Mesenchymal stem cell (in vitro differentiated cells and primary cell): ENCODE results near the gene MRPL55.
A peak's percentile ranks its signal among the peaks of the same experiment; 100 is the strongest.

Source experiments
- DNase-seq: peaks from one replicate; pipeline ENCODE4 v3.0.0-alpha.2; 2013
- H2AFZ ChIP-seq: one replicate; pipeline ENCODE4 v1.6.1; 2013; ENCODE audit warnings: low read depth, mild to moderate bottlenecking, control low read depth, inconsistent platforms, low read length, moderate library complexity
- H2AK5ac ChIP-seq: 2 replicates; pipeline ENCODE4 v1.6.1; 2013; ENCODE audit warnings: low read length, moderate library complexity, mild to moderate bottlenecking, inconsistent platforms; ENCODE audit not compliant: severe bottlenecking
- H2BK120ac ChIP-seq: one replicate; pipeline ENCODE4 v1.6.1; 2013; ENCODE audit warnings: low read depth, mild to moderate bottlenecking, inconsistent platforms, low read length, moderate library complexity
- H2BK12ac ChIP-seq, 2 experiments: one replicate each; pipeline ENCODE4 v1.6.1; 2013; ENCODE audit warnings: inconsistent platforms in 2 of 2, low read length in 2 of 2, mild to moderate bottlenecking in 2 of 2, moderate library complexity in 2 of 2, control low read depth in 1 of 2
- H2BK15ac ChIP-seq: one replicate; pipeline ENCODE4 v1.6.1; 2013; ENCODE audit warnings: mild to moderate bottlenecking, low read depth, inconsistent platforms; ENCODE audit not compliant: poor library complexity, severe bottlenecking
- H2BK5ac ChIP-seq: 2 replicates; pipeline ENCODE4 v1.6.1; 2013; ENCODE audit warnings: low read depth, mild to moderate bottlenecking, low read length, control low read depth, inconsistent platforms; ENCODE audit not compliant: poor library complexity, severe bottlenecking
- H3K14ac ChIP-seq, 2 experiments: one replicate each; pipeline ENCODE4 v1.6.1; 2013; ENCODE audit warnings: inconsistent platforms in 2 of 2, low read length in 2 of 2, control low read depth in 1 of 2, mild to moderate bottlenecking in 1 of 2, moderate library complexity in 1 of 2
- H3K18ac ChIP-seq, 2 experiments: one replicate each; pipeline ENCODE4 v1.6.1; 2013; ENCODE audit warnings: inconsistent platforms in 2 of 2, low read length in 2 of 2, control low read depth in 1 of 2, low read depth in 1 of 2, mild to moderate bottlenecking in 1 of 2
- H3K23ac ChIP-seq, 2 experiments: one replicate each; pipeline ENCODE4 v1.6.1; 2013; ENCODE audit warnings: inconsistent platforms in 2 of 2, low read length in 2 of 2, mild to moderate bottlenecking in 2 of 2, moderate library complexity in 2 of 2, control low read depth in 1 of 2
- H3K27ac ChIP-seq: 2 replicates; pipeline ENCODE4 v1.5.1; 2013; ENCODE audit warnings: mild to moderate bottlenecking, moderate library complexity, low read length, control low read depth, inconsistent platforms; ENCODE audit not compliant: poor library complexity, severe bottlenecking
- H3K27me3 ChIP-seq, 2 experiments: 2 replicates each; pipeline versions ENCODE4 v1.6.1 to v1.7.0; 2013; ENCODE audit warnings: low read length in 2 of 2, mild to moderate bottlenecking in 2 of 2, moderate library complexity in 2 of 2, control low read depth in 1 of 2, inconsistent platforms in 1 of 2; ENCODE audit not compliant: control insufficient read depth in 1 of 2, insufficient read depth in 1 of 2
- H3K36me3 ChIP-seq, 2 experiments: 2 replicates each; pipeline versions ENCODE4 v1.6.1 to v1.7.0; 2013; ENCODE audit warnings: low read length in 2 of 2, control low read depth in 1 of 2, inconsistent platforms in 1 of 2, low read depth in 1 of 2, mild to moderate bottlenecking in 1 of 2; ENCODE audit not compliant: insufficient read depth in 2 of 2, control insufficient read depth in 1 of 2
- H3K4ac ChIP-seq, 2 experiments: one replicate each; pipeline ENCODE4 v1.6.1; 2013; ENCODE audit warnings: inconsistent platforms in 2 of 2, low read length in 2 of 2, mild to moderate bottlenecking in 2 of 2, moderate library complexity in 2 of 2, control low read depth in 1 of 2, low read depth in 1 of 2
- H3K4me1 ChIP-seq: 2 replicates; pipeline ENCODE4 v1.6.1; 2013; ENCODE audit warnings: low read depth, low read length, control low read depth; ENCODE audit not compliant: control insufficient read depth, insufficient read depth
- H3K4me2 ChIP-seq: 2 replicates; pipeline ENCODE4 v1.6.1; 2013; ENCODE audit warnings: low read length, mild to moderate bottlenecking, inconsistent platforms; ENCODE audit not compliant: poor library complexity, severe bottlenecking
- H3K4me3 ChIP-seq, 2 experiments: 2 replicates each; pipeline versions ENCODE4 v1.5.1 to v1.7.0; 2013; ENCODE audit warnings: low read length in 2 of 2, mild to moderate bottlenecking in 2 of 2, control low read depth in 1 of 2, low read depth in 1 of 2; ENCODE audit not compliant: insufficient read depth in 1 of 2
- H3K79me1 ChIP-seq: replicated peaks from 2 replicates; pipeline ENCODE4 v1.6.1; 2013; ENCODE audit warnings: mild to moderate bottlenecking, control low read depth, low read length, inconsistent platforms; ENCODE audit not compliant: poor library complexity, severe bottlenecking
- H3K9ac ChIP-seq: 2 replicates; pipeline ENCODE4 v1.7.0; 2013; ENCODE audit warnings: mild to moderate bottlenecking, low read length, moderate library complexity
- H3K9me3 ChIP-seq: 2 replicates; pipeline ENCODE4 v1.7.0; 2013; ENCODE audit warnings: mild to moderate bottlenecking, low read length; ENCODE audit not compliant: control insufficient read depth
- H4K8ac ChIP-seq: one replicate; pipeline ENCODE4 v1.6.1; 2013; ENCODE audit warnings: inconsistent platforms, mild to moderate bottlenecking, low read length, moderate library complexity
- H4K91ac ChIP-seq: one replicate; pipeline ENCODE4 v1.6.1; 2013; ENCODE audit warnings: mild to moderate bottlenecking, low read length, inconsistent platforms
- WGBS: methylation state at CpG from one replicate; pipeline ENCODE4 v1.1.7; 2013; ENCODE audit warnings: mixed read lengths; 5-methylcytosine and 5-hydroxymethylcytosine counted together

The MRPL55 gene

DNA sequence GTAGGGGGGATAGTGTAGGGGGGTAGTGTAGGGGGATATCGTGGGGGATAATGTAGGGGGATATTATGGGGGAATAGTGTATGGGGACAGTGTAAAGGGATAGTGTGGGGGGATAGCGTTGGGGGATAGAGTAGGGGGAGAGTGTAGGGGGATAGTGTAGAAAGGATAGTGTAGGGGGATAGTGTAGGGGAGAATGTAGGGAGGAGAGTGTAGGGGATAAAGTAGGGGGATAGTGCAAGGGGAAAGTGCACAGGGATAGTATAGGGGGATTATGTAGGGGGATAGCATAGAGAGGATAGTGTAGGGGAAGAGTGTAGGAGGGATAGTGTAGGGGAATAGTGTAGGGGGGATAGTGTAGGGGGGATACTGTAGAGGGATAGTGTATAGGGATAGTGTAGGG is 38.9 kb downstream of the MRPL55 start:
- Histone ChIP-seq H2AFZ (no peak overlapping the region), H3K27ac (no peak overlapping the region), H3K9ac (no peak overlapping the region), H4K8ac (no peak overlapping the region), H2AK5ac (no peak overlapping the region), H3K4me1 (peaks cover 2% of the 10 kb centered on the region), H3K9me3 (no peaks in the 10 kb centered on the region), H2BK5ac (no peak overlapping the region), H3K4me2 (no peak overlapping the region), H3K36me3 (no peaks in the 10 kb centered on the region), H3K4ac (no peak overlapping the region), H3K4me3 (no peak overlapping the region), H3K14ac (no peak overlapping the region), H3K23ac (no peak overlapping the region), H3K79me1 (no peaks in the 10 kb centered on the region), H3K27me3 (peaks cover 69 to 73% of the 10 kb centered on the region in 2 experiments), H2BK15ac (no peak overlapping the region), H3K18ac (no peak overlapping the region), H4K91ac (no peak overlapping the region), H2BK12ac (no peak overlapping the region), H2BK120ac (no peak overlapping the region)
- 85% methylated on average over 2 of the region's 2 CpGs for WGBS
- DNase-seq = no peak

DNA sequence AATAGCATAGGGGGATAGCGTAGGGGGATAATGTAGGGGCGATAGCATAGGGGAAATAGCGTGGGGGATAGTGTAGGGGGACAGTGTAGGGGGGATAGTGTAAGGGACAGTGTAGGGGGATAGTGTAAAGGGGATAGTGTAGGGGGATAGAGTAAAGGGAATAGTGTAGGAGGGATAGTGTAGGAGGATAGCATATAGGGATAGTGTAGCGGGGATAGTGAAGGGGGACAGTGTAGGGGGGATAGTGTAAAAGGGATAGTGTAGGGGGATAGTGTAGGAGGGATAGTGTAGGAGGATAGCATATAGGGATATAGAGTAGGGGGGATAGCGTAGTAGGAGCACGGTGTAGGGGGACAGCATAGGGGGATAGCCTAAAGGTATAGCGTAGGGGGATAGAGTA is 40.7 kb downstream of the MRPL55 start:
- Histone ChIP-seq H2AFZ (no peak overlapping the region), H4K8ac (no peak overlapping the region), H3K4me1 (peaks cover 2% of the 10 kb centered on the region), H2BK5ac (no peak overlapping the region), H2BK12ac (no peak overlapping the region), H3K4me3 (no peak overlapping the region), H3K18ac (no peak overlapping the region), H2BK120ac (no peak overlapping the region), H3K9me3 (no peaks in the 10 kb centered on the region), H3K14ac (no peak overlapping the region), H3K23ac (no peak overlapping the region), H3K27me3 (peaks cover 71 to 73% of the 10 kb centered on the region in 2 experiments), H3K4ac (no peak overlapping the region), H3K27ac (no peak overlapping the region), H2BK15ac (no peak overlapping the region), H4K91ac (no peak overlapping the region), H3K79me1 (no peaks in the 10 kb centered on the region), H3K4me2 (no peak overlapping the region), H2AK5ac (no peak overlapping the region), H3K36me3 (no peaks in the 10 kb centered on the region), H3K9ac (no peak overlapping the region)
- 76% methylated on average over 7 of the region's 7 CpGs for WGBS
- DNase-seq = no peak

DNA sequence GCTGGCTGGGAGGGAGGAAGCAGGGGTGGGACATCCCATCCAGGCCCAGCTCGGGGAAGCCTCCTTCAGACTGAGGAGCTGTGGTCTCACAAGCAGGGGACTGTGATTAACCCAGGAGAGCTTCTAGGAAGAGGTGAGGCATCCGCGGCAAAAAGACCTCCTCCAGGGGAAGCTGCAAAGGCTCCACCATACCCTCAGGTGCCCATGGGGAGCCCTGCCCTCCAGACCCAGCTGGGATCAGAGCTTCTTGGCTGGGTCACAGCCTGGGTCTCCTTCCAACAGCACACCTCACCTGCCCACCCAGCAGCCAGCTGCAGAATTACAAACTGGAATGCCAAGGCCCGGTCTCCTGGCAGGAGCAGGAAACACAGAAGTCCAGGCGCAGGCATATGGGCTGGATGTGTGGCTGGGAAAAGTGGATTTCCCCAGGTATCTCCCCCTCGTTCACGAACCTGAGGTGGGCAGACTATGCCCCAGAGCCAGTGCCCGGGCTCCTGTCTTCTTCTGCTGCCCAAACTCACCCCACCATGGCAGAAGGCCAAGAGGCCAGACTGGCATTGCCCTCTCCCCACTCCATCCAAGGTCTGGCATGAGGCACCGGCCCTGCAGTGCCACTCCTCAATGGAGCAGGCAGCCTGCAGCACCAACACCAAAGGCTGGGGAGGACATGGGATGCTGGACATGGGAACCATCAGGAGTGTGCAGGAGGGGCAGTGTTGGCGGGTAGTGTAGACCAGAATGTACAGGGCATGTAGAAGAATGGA is 42.0 kb downstream of the MRPL55 start:
- H3K4ac ChIP-seq = no peak overlapping the region
- H2BK15ac ChIP-seq = no peak overlapping the region
- no peak overlapping the region for H2AK5ac ChIP-seq
- no peaks in the 10 kb centered on the region for H3K79me1 ChIP-seq
- H3K18ac ChIP-seq = no peak overlapping the region
- H3K4me1 ChIP-seq = peaks cover 2% of the 10 kb centered on the region
- H3K4me2 ChIP-seq = no peak overlapping the region
- H2BK120ac ChIP-seq = no peak overlapping the region
- H2BK5ac ChIP-seq = no peak overlapping the region
- no peak overlapping the region for H4K8ac ChIP-seq
- WGBS = 65% methylated on average over 10 of the region's 10 CpGs
- no peaks in the 10 kb centered on the region for H3K9me3 ChIP-seq
- H3K4me3 ChIP-seq = no peak overlapping the region
- H3K14ac ChIP-seq = peak overlapping the region in 1 of 2 experiments; percentile 44
- DNase-seq = no peak
- H3K27me3 ChIP-seq = peaks cover 60 to 79% of the 10 kb centered on the region in 2 experiments
- H3K27ac ChIP-seq = no peak overlapping the region
- H3K9ac ChIP-seq = no peak overlapping the region
- no peak overlapping the region for H2AFZ ChIP-seq
- H3K23ac ChIP-seq = no peak overlapping the region
- peak overlapping the region; percentile 11 for H4K91ac ChIP-seq
- no peaks in the 10 kb centered on the region for H3K36me3 ChIP-seq
- H2BK12ac ChIP-seq = no peak overlapping the region

DNA sequence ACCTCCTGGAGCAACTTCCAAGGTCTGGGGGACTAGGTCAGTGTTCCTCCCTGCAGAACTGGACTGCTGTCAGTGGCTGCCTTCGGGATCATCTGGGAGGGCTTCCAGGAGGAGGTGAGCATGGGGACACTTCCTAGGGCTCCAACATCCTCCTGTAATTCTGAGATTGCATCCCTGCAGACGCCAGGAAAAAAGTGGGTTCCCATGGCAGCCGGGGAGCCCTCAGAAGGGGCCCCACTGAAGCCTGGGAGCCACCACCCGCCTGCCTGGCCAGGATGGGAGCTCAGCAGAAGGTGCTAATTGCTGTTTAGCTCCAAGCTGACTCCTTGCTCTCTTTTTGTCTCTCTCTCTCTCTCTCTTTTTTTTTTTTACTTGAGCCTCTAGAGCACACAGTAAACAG is 42.7 kb downstream of the MRPL55 start:
- no peak overlapping the region for H3K4me2 ChIP-seq
- H3K4me3 ChIP-seq = no peak overlapping the region
- H4K91ac ChIP-seq = no peak overlapping the region
- no peaks in the 10 kb centered on the region for H3K36me3 ChIP-seq
- no peak overlapping the region for H2AK5ac ChIP-seq
- H3K4me1 ChIP-seq = peaks cover 2% of the 10 kb centered on the region
- 49% methylated on average over 4 of the region's 4 CpGs for WGBS
- DNase-seq = no peak
- H4K8ac ChIP-seq = no peak overlapping the region
- H2BK120ac ChIP-seq = no peak overlapping the region
- no peak overlapping the region for H2BK12ac ChIP-seq
- no peak overlapping the region for H3K27ac ChIP-seq
- H3K9ac ChIP-seq = no peak overlapping the region
- no peak overlapping the region for H2BK5ac ChIP-seq
- no peak overlapping the region for H3K4ac ChIP-seq
- H3K79me1 ChIP-seq = no peaks in the 10 kb centered on the region
- H3K23ac ChIP-seq = no peak overlapping the region
- no peaks in the 10 kb centered on the region for H3K9me3 ChIP-seq
- no peak overlapping the region for H3K14ac ChIP-seq
- H2BK15ac ChIP-seq = no peak overlapping the region
- no peak overlapping the region for H3K18ac ChIP-seq
- no peak overlapping the region for H2AFZ ChIP-seq
- H3K27me3 ChIP-seq = peaks cover 57 to 83% of the 10 kb centered on the region in 2 experiments
